GM12865 (cell line): Measurements from ENCODE around the gene DRGX.

ENCODE experiments used
- DNase-seq: peaks from one replicate; pipeline ENCODE4 v3.0.0; 2010; ENCODE audit warnings: low read depth
- H3K4me3 ChIP-seq: 2 replicates; pipeline ENCODE4 v1.5.1; 2011; ENCODE audit warnings: mild to moderate bottlenecking, low read depth, low read length, control low read depth
- TF ChIP-seq, protein P1 (sequence below): IDR thresholded peaks from 2 replicates; pipeline ENCODE4 v1.5.1; 2011; ENCODE audit warnings: low read length, control low read depth, low read depth, inconsistent platforms; ENCODE audit not compliant: insufficient read depth; ENCODE audit errors: missing control alignments

DRGX gene

DNA sequence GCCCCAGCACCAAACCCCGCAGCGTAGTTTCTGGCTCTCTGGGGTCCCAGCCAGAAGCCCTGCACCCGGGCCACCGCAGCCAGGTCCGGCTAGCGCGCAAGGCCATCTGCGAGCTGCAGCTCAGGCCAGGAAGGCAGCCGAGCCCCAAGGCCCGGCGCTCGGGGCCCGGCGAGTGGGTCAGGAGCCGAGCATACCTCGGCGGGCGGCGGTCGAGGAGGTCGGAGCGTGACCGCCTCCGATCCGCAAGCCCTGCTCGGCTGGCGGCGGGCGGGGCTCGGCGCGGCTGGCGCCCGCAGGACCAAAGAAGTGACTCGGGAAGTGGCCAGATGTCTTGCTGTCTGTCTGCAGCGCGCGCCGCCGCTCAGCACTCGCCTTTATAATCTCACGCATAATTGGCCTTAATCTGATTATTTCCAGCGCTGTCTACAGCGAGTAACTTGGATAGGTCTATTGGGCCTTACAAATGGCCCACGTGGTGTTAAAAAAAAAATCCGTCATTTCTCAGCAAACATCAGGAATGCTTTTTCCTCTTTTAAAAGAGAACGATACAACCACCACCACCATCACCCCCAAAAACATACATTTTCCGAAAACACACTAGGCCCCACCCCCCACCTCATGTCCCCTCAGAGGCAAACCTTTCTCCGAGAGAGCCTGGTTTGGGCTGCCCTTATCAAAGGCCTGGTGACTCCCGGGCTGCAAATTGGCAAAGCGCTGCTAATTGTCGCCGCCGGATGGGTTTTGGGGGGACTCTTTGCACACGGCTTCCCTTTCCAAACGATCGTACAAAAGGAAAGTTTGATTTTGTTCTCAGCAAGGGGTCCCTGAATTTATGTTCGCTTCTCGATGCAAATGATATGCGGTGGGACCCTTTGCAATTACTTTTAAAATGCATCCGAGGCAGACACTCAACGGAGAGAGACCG is at the start of gene DRGX:
DRGX (minus strand) TSS at position 349 of the 925 bp plus-strand sequence. CDS start 649 bp downstream, outside the sequence.
- TF ChIP-seq, protein P1, sequence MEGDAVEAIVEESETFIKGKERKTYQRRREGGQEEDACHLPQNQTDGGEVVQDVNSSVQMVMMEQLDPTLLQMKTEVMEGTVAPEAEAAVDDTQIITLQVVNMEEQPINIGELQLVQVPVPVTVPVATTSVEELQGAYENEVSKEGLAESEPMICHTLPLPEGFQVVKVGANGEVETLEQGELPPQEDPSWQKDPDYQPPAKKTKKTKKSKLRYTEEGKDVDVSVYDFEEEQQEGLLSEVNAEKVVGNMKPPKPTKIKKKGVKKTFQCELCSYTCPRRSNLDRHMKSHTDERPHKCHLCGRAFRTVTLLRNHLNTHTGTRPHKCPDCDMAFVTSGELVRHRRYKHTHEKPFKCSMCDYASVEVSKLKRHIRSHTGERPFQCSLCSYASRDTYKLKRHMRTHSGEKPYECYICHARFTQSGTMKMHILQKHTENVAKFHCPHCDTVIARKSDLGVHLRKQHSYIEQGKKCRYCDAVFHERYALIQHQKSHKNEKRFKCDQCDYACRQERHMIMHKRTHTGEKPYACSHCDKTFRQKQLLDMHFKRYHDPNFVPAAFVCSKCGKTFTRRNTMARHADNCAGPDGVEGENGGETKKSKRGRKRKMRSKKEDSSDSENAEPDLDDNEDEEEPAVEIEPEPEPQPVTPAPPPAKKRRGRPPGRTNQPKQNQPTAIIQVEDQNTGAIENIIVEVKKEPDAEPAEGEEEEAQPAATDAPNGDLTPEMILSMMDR: no peak
- no peak for DNase-seq
- H3K4me3 ChIP-seq: no peak within 1 kb of the TSS

DNA sequence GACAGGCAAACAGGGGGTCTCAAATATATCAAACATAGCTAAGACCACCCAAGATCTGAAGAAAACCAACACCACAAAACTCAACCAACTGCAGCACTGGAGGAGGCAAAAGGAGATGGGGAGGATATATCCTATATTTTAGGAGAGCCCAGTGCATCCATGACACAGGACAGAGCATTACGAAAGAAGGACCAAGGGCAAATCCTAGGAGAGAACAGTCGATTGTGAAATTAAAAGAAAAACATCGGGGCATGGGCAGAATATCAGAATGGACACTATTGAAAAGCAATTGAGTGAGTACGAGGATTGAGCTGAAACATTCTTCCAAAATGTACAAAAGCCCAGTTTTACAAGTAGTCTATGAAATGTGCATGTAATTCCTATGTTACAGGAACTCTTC is 48.5 kb upstream of the DRGX start:
- no peak overlapping the region for H3K4me3 ChIP-seq
- TF ChIP-seq, protein P1: no peak
- DNase-seq: no peak

DNA sequence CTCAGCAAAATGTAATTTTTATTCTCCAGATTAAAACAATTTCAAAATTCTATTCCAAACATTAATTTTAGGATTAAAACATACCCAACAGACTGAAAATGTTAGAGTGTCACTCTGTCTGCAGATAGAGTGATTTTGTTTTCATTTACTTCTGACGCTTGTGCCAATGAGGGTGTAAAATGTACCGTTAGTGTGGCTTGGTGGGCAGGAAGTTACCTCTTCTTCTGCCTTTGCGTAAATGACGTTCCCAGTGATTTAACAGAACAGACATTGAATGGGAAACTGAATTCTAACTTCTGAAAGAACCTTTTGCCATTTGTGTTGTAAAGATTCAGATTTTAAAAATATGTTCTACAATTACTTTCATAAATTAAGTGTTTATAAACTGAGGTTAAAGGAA is 47.0 kb upstream of the DRGX start:
- TF ChIP-seq, protein P1: no peak
- no peak for DNase-seq
- H3K4me3 ChIP-seq: no peak overlapping the region

DNA sequence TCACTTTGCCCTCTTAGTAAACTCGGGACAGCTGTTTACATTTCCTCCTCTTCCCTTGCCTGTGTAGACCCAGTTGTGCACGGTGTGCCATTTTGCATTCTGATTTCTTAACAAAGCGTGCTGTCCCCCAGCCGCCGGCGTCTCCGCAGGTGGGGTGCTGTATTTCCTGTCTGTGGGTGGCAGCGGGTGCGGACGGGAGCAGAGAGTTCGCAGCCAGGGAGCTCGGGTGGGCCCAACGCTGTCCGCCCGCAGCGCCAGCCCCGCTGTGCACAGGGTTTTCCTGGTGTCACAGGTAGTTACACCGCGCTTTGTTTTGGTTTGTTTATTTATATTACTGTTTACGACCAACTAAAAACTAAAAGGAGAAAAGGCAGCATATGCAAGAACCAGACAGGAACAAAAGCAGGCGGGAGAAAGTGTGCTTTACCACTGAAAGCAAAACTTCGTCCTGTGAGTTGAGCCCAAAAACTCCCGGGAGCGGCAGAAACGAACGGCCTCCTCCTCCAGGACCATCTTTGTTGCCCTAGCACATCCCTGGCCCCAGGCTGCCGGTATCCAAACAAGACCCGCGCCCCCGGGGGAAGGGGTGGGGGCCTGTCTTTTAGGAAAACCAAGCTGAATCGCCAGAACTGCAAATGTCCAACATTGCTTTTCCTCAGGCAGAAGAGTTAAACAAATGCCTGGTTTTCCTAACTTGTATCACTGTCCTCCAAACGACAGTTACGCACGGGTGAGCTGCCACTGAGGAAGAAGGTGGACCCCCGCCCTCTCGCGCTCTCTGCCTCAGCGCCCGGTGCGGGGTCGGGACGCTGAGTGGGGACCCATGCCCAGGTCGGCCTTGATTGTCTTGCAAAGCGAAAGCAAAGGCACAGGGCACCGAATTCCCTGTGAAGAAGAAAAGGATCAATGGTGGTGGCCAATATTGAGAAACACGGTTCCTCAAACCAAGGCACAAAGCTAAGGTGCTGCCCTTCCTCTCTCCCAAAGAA is 45.9 kb upstream of the DRGX start:
- peak; percentile 27 for DNase-seq
- H3K4me3 ChIP-seq: peak overlapping the region; percentile 9
- TF ChIP-seq, protein P1: no peak

DNA sequence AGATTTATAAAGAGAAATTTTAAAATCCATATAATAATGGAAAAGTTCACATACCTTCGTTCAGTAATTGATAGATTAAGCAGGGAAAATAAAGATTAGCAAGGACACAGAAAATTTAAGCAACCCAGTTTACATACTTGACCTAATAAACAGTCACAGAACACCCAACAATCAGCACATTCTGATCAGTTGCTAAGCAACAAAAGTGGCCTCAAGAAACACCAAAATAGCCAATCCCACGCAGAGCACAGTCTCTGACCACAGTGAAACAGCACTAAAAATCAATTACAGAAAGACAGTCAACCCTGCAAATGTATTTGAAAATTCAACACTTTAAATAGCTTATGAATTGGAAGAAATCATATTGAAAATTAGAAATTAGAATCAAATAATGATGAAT is 39.3 kb upstream of the DRGX start:
- no peak for DNase-seq
- no peak overlapping the region for H3K4me3 ChIP-seq
- TF ChIP-seq, protein P1: no peak

DNA sequence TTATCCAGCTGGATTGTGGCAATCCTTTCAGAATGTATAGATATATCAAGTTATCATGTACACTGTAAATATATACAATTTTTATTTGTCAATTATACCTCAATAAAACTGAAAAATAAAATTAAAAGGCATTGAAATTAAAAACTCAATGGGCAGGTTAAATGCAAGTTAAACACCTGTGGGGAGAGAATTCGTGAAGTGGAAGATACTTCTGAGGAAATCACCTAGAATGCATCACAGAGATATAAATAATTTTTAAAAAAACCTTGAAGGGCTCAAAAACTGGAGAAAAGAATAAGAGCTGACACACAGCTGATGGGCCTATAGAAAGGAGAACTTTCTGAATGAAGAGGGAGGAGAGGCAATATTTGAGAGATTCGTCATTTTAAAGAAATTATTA is 37.2 kb upstream of the DRGX start:
- TF ChIP-seq, protein P1: no peak
- H3K4me3 ChIP-seq: no peak overlapping the region
- no peak for DNase-seq
